CD4-positive, CD25-positive, alpha-beta regulatory T cell (primary cell): Measurements from ENCODE around the gene NEU4. TPM values are rescaled to one million over a fixed set of nuclear protein-coding genes. Genes with fewer than 3 reads are reported as not detected.

ENCODE experiments used
- ATAC-seq, 2 donors: fragments of 150-1000 bp; cut with Tn5 transposase; one replicate each; pipeline ENCODE4 v1.10.0; 2021; ENCODE audit warnings: low read depth in 2 of 2, moderate number of reproducible peaks in 2 of 2, moderate library complexity in 1 of 2
- DNase-seq, 3 donors: peaks; one replicate each; pipeline versions ENCODE4 v3.0.0 to v3.0.0-alpha.2; 2012 to 2022; ENCODE audit warnings: mixed read lengths in 1 of 3
- H3K27ac ChIP-seq: one replicate; pipeline ENCODE4 v1.7.0; 2013; ENCODE audit warnings: mild to moderate bottlenecking, low read length; ENCODE audit not compliant: insufficient read depth, poor library complexity, severe bottlenecking
- H3K27me3 ChIP-seq: one replicate; pipeline ENCODE4 v1.7.0; 2013; ENCODE audit warnings: low read length; ENCODE audit not compliant: control insufficient read depth, insufficient read depth
- H3K36me3 ChIP-seq: one replicate; pipeline ENCODE4 v1.7.0; 2013; ENCODE audit warnings: mild to moderate bottlenecking, low read length, moderate library complexity; ENCODE audit not compliant: control insufficient read depth, insufficient read depth
- H3K4me1 ChIP-seq: 2 replicates; pipeline ENCODE4 v1.7.0; 2013; ENCODE audit warnings: mild to moderate bottlenecking, low read length; ENCODE audit not compliant: insufficient read depth, control insufficient read depth, poor library complexity, severe bottlenecking
- H3K4me3 ChIP-seq: one replicate; pipeline ENCODE4 v1.7.0; 2013; ENCODE audit warnings: low read depth, mild to moderate bottlenecking, low read length, moderate library complexity
- H3K9me3 ChIP-seq, 2 experiments: 1 replicate in 1 of 2; 2 replicates in 1 of 2; pipeline ENCODE4 v1.7.0; 2013; ENCODE audit warnings: low read length in 2 of 2, mild to moderate bottlenecking in 1 of 2, moderate library complexity in 1 of 2; ENCODE audit not compliant: control insufficient read depth in 2 of 2
- H3K27ac Mint-ChIP-seq, 3 donors: one replicate each; pipeline ENCODE4 v1.8.0; 2020 to 2022; ENCODE audit warnings: mild to moderate bottlenecking in 3 of 3, mixed read lengths in 3 of 3, moderate library complexity in 2 of 3
- H3K27me3 Mint-ChIP-seq: one replicate; pipeline ENCODE4 v1.8.0; 2022; ENCODE audit warnings: mild to moderate bottlenecking, mixed read lengths
- H3K36me3 Mint-ChIP-seq: one replicate; pipeline ENCODE4 v1.8.0; 2020; ENCODE audit warnings: mixed read lengths
- H3K4me1 Mint-ChIP-seq, 4 donors: one replicate each; pipeline ENCODE4 v1.8.0; 2020 to 2022; ENCODE audit warnings: mixed read lengths in 4 of 4, mild to moderate bottlenecking in 1 of 4
- H3K4me3 Mint-ChIP-seq, 4 donors: one replicate each; pipeline ENCODE4 v1.8.0; 2020 to 2022; ENCODE audit warnings: mild to moderate bottlenecking in 4 of 4, mixed read lengths in 4 of 4, moderate library complexity in 3 of 4
- H3K9me3 Mint-ChIP-seq, 7 donors: one replicate each; pipeline ENCODE4 v1.8.0; 2020 to 2022; ENCODE audit warnings: mixed read lengths in 7 of 7, mild to moderate bottlenecking in 3 of 7, moderate library complexity in 2 of 7
- polyA plus RNA-seq, 4 donors: library from polyadenylated mRNA; unstranded; fragments of 300-500 nt; fragmentation: Illumina TruSeq; gene quantifications; one replicate each; pipeline ENCODE4 v1.2.3, GENCODE V29; 2021
- total RNA-seq: library from RNA; stranded (reverse); gene quantifications from one replicate; pipeline ENCODE4 v1.2.3, GENCODE V29; 2022

The NEU4 gene
- total and polyA plus RNA-seq, 5 donors from 2014 or later: 0.16 to 3.8 (median 0.67) TPM; not detected in 2

GRCh38 chr2:241811952-241812729 lies 3.1 kb downstream of the NEU4 start:
- Mint-ChIP-seq H3K9me3 (no peaks in the 10 kb centered on the region), H3K36me3 (no peaks in the 10 kb centered on the region), H3K4me3 (no peak overlapping the region), H3K27me3 (peaks cover 11% of the 10 kb centered on the region), H3K4me1 (peaks cover 0 to 2% (median 0%) of the 10 kb centered on the region in 4 donors), H3K27ac (no peak overlapping the region)
- DNase-seq: no peak
- no peak for ATAC-seq
- Histone ChIP-seq H3K27ac (no peak overlapping the region), H3K9me3 (no peaks in the 10 kb centered on the region), H3K36me3 (no peaks in the 10 kb centered on the region), H3K4me1 (no peaks in the 10 kb centered on the region), H3K27me3 (no peaks in the 10 kb centered on the region), H3K4me3 (no peak overlapping the region)

- H3K27me3 ChIP-seq: no peaks in the 10 kb centered on the region
- DNase-seq (no peak), ATAC-seq (no peak)
- Mint-ChIP-seq H3K36me3 (no peaks in the 10 kb centered on the region), H3K4me1 (peaks cover 0 to 7% (median 2%) of the 10 kb centered on the region in 4 donors), H3K27ac (no peak overlapping the region), H3K4me3 (no peak overlapping the region), H3K27me3 (peaks cover 17% of the 10 kb centered on the region), H3K9me3 (peaks cover 0 to 1% (median 0%) of the 10 kb centered on the region in 7 donors)
- no peak overlapping the region for H3K27ac ChIP-seq
- H3K4me1 ChIP-seq: no peaks in the 10 kb centered on the region
- no peak overlapping the region for H3K4me3 ChIP-seq
- H3K9me3 ChIP-seq: no peaks in the 10 kb centered on the region
- no peaks in the 10 kb centered on the region for H3K36me3 ChIP-seq
Measured at GRCh38 chr2:241812730-241813643, 4.0 kb downstream of the NEU4 start.

GRCh38 chr2:241813644-241814392 lies 4.8 kb downstream of the NEU4 start:
- Histone ChIP-seq H3K4me3 (no peak overlapping the region), H3K4me1 (no peaks in the 10 kb centered on the region), H3K27me3 (no peaks in the 10 kb centered on the region), H3K9me3 (no peaks in the 10 kb centered on the region), H3K36me3 (no peaks in the 10 kb centered on the region), H3K27ac (no peak overlapping the region)
- peaks cover 0 to 1% (median 0%) of the 10 kb centered on the region in 7 donors for H3K9me3 Mint-ChIP-seq
- no peak overlapping the region for H3K27ac Mint-ChIP-seq
- peak in 1 of 2 donors; percentile 22 for ATAC-seq
- no peak overlapping the region for H3K4me3 Mint-ChIP-seq
- DNase-seq: no peak
- peaks cover 0 to 5% (median 2%) of the 10 kb centered on the region in 4 donors for H3K4me1 Mint-ChIP-seq
- H3K27me3 Mint-ChIP-seq: peaks cover 13% of the 10 kb centered on the region
- H3K36me3 Mint-ChIP-seq: no peaks in the 10 kb centered on the region

GRCh38 chr2:241814393-241814642 lies 5.3 kb downstream of the NEU4 start:
- Mint-ChIP-seq H3K4me1 (peaks cover 0 to 5% (median 2%) of the 10 kb centered on the region in 4 donors), H3K27me3 (peaks cover 13% of the 10 kb centered on the region), H3K9me3 (peaks cover 0 to 1% (median 0%) of the 10 kb centered on the region in 7 donors), H3K4me3 (no peak overlapping the region), H3K27ac (no peak overlapping the region), H3K36me3 (no peaks in the 10 kb centered on the region)
- H3K4me3 ChIP-seq: no peak overlapping the region
- no peak overlapping the region for H3K27ac ChIP-seq
- no peaks in the 10 kb centered on the region for H3K9me3 ChIP-seq
- DNase-seq: no peak
- H3K36me3 ChIP-seq: no peaks in the 10 kb centered on the region
- no peaks in the 10 kb centered on the region for H3K4me1 ChIP-seq
- no peaks in the 10 kb centered on the region for H3K27me3 ChIP-seq
- no peak for ATAC-seq

- H3K9me3 Mint-ChIP-seq: peaks cover 0 to 1% (median 0%) of the 10 kb centered on the region in 7 donors
- peaks cover 13% of the 10 kb centered on the region for H3K27me3 Mint-ChIP-seq
- Histone ChIP-seq H3K4me1 (no peaks in the 10 kb centered on the region), H3K9me3 (no peaks in the 10 kb centered on the region), H3K4me3 (no peak overlapping the region), H3K27me3 (no peaks in the 10 kb centered on the region), H3K36me3 (no peaks in the 10 kb centered on the region), H3K27ac (no peak overlapping the region)
- H3K4me3 Mint-ChIP-seq: no peak overlapping the region
- ATAC-seq (no peak), DNase-seq (no peak)
- no peak overlapping the region for H3K27ac Mint-ChIP-seq
- peaks cover 0 to 5% (median 2%) of the 10 kb centered on the region in 4 donors for H3K4me1 Mint-ChIP-seq
- no peaks in the 10 kb centered on the region for H3K36me3 Mint-ChIP-seq
Measured at GRCh38 chr2:241814643-241815476, 5.9 kb downstream of the NEU4 start.

GRCh38 chr2:241815477-241816430 lies 6.8 kb downstream of the NEU4 start:
- Histone ChIP-seq H3K4me3 (no peak overlapping the region), H3K27me3 (no peaks in the 10 kb centered on the region), H3K9me3 (no peaks in the 10 kb centered on the region), H3K36me3 (no peaks in the 10 kb centered on the region), H3K4me1 (no peaks in the 10 kb centered on the region), H3K27ac (no peak overlapping the region)
- Mint-ChIP-seq H3K9me3 (peaks cover 0 to 1% (median 0%) of the 10 kb centered on the region in 7 donors), H3K36me3 (no peaks in the 10 kb centered on the region), H3K27me3 (peaks cover 13% of the 10 kb centered on the region), H3K4me1 (peaks cover 0 to 5% (median 2%) of the 10 kb centered on the region in 4 donors), H3K27ac (no peak overlapping the region), H3K4me3 (no peak overlapping the region)
- ATAC-seq: no peak
- no peak for DNase-seq
